NCI-H1105 (cell line): ENCODE results near the gene CDO1.

ENCODE experiments used
- DNase-seq: peaks from one replicate; lab custom pipeline; 2025; lab: John Stamatoyannopoulos, UW

The CDO1 gene

GRCh38 chr5:115816226-115817081 is at the start of gene CDO1:
Gene CDO1, minus strand, starts transcription at chr5:115816659. Its CDS starts 262 bp downstream, at chr5:115816397.
- no peak for DNase-seq

DNA sequence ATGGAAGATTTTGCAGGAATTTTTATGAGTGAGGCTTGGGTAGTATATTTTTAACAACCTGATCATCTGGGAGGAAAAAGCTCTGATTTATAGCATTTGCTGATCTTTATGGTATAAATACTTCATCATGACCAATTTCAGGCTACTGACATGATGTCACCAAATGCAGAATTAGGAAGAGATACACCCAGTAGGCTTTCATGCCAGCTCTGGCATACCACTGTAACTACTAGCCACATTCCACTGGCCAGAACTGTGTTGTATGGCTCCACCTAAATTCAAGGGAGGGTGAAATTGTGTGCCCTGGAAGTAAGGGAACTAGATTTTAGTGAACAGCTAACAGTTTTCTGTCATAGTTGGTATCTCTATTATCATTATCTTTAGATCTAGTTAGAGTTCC is 42.9 kb upstream of the CDO1 start:
- DNase-seq = no peak

DNA sequence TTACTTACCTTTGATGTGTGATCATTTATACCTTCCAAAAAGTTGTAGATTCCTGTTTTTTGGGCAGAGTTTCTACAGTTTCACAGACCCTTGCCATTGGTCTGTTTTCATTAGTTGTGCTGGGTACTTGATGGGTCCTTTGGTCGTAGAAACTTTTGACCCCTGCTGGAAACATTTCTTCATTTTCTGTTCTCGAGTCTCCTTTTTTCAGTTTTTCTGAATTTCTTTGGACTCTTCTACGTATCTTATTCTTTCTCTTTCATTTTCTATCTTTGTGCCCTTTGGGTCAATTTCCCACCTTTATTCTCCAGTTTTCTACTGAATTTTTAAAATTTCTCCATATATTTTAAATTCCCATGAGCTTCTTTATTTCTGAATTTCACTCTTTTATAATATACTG is 41.9 kb upstream of the CDO1 start:
- DNase-seq = no peak

DNA sequence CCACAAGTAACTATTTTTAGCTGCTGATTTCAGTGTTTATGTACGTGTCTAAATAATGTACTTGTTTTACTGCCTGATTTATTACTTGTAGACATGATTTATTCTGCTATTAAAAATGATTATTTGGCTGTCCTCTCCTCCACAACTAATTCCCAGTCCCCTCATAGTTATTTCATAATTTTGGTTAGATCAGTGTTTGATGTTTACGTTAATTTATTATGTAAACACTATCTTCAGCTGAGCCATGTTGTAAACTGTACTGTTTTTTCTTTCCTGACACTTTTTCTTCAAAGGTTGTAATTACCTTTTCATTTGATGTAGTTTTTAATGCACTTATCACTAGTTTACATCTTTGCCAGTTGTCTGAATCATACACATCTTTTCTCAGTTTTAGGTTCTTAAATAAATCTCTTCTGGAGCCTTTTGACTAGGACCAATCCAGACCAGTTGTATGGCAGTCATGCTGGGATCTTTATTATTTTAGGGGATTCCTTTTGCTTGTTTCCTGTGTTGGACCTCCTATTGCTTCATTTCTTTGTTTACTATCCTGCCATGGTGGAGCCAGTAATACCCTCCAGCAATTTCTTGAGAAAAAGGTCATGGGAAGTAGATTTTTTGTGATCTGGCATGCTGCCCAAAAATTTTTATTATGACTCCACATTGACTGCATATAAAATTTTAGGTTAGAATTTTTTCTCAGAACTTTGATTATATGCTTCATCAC is 41.3 kb upstream of the CDO1 start:
- DNase-seq = no peak

GRCh38 chr5:115857057-115857479 is 40.6 kb upstream of the CDO1 start:
- DNase-seq = no peak

DNA sequence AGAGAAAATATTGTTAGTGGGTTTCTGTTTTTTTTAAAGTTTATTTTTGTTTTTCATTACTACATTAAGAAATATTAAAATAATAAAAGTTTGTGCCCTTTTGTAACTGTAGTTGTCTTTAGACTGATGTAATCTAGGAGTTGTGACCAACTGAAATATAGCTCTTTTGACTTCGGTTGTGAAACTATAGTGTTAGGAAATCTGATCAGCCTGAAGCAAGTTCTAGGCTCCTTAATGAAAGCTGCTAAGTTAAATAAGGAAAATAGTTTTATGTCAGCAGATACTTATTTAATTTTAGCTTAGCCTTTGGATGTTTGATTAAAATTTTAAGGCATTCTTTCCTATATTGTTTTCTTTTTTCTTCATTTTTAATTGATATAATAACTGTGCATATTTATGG is 39.5 kb upstream of the CDO1 start:
- no peak for DNase-seq

- no peak for DNase-seq
These were observed 37.7 kb upstream of the CDO1 start for GRCh38 chr5:115854139-115854538.

- DNase-seq = no peak
These were observed 34.4 kb upstream of the CDO1 start for GRCh38 chr5:115850744-115851416.

GRCh38 chr5:115849258-115849798 is 32.9 kb upstream of the CDO1 start:
- no peak for DNase-seq

DNA sequence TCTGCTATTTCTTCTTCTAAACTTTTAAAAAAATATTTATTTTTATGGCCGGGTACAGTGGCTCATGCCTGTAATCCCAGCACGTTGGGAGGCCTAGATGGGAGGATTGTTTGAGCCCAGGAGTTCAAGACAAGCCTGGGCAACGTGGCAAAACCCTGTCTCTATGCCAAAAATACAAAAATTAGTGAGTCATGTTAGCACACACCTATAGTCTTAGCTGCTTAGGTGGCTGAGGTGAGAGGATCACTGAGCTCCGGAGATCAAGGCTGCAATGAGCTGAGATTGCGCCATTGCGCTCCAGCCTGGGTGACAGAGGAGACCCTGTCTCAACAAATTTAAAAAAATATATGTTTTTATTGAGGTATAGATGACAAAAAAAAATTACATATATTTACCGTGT is 30.8 kb upstream of the CDO1 start:
- no peak for DNase-seq

DNA sequence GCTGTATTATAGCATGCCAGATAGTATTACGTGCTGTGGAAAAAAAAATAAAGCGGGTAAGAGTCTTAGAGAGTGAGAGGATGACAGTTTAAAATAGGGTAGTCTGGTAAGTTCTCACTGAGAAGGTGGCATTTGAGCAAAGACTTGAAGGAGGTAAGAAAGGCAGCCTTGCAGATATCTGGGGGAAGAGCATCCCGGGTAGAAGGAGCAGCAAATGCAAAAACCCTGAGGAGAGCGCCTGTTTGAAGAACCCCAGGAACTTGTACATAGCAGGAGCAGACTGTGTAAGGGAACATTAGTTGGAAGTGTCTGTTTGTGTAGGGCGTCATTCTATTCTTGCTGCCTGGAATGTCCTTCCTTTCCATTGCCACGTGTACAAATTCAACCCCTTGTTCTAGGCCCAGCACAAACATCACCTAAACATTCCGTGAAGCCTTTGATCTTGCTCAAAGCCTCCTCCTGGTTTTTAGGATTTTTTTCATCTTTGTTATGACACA is 27.9 kb upstream of the CDO1 start:
- DNase-seq = no peak

GRCh38 chr5:115843444-115844130 is 27.1 kb upstream of the CDO1 start:
- DNase-seq = no peak

GRCh38 chr5:115842952-115843351 is 26.5 kb upstream of the CDO1 start:
- DNase-seq = no peak

- no peak for DNase-seq
These were observed 25.9 kb upstream of the CDO1 start for GRCh38 chr5:115842089-115842935.

DNA sequence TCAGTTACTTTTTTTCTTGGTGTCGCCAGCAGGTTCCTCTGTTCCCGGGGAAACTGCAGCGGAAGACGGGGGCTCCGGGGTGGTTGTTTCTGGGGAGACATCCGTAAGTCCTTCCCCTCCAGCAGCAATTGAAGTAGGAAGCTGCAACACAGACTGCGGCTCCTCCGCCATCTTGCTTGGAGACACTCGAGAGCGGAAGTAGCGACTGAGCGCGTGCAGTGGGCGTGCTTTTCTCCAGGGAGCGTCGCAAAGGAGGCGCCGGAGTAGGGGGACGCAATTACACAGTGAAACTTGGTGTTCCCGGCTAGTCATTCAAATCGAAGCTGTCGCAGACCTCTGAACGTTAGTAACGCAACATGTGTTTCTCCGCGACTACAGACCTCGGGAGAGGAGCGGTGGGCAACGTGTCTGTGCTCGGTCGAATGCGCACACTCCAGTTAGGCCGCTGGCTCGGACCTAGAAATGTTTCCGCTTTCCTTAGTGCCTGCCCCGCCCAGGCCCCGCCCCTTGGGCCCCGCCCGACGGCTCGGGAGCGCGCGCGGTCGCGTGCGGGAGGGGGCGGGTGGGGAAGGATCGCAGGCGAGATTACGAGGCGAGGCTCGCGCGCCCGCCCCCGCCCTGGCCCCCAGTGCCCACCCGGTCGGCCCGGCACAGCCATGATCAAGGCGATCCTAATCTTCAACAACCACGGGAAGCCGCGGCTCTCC is 25.1 kb upstream of the CDO1 start, which contains the start of the genes AP3S1 and ATG12:
TSS of gene AP3S1 (plus strand) at position 554 of the 707 bp plus-strand sequence. CDS start at position 657, 103 bp downstream.
TSS of gene ATG12 (minus strand) at position 184 of the 707 bp plus-strand sequence. CDS start at position 171, 13 bp downstream.
- peak; percentile 67 for DNase-seq

- DNase-seq = no peak
These were observed 24.4 kb upstream of the CDO1 start for GRCh38 chr5:115840873-115841272.

DNA sequence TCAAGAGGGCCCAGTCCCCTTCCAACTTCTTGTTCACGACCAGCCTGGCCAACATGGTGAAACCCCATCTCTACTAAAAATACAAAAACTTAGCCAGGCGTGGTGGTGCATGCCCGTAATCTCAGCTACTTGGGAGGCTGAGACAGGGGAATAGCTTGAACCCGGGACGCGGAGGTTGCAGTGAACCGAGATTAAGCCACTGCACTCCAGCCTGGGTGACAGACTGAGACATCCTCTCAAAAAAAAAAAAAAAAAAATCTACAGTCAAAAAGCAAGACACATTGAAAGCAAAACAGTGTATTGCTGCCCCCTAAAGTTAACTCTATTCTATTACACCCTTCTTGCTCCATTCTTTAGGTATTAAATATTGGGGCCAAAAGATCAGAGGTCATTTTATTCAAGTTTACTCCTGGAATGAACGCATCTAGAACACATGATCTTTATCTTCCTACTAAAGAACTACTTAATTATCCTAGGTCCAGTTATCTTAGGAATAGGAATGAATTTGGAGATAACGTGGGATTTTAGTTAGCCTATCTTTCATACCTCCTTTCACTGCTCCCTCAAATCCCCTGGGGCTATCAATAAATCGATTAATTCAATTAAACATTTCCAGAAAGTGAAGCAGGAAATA is 22.5 kb upstream of the CDO1 start:
- DNase-seq = no peak

GRCh38 chr5:115835481-115835880 is 19.0 kb upstream of the CDO1 start:
- DNase-seq = no peak

DNA sequence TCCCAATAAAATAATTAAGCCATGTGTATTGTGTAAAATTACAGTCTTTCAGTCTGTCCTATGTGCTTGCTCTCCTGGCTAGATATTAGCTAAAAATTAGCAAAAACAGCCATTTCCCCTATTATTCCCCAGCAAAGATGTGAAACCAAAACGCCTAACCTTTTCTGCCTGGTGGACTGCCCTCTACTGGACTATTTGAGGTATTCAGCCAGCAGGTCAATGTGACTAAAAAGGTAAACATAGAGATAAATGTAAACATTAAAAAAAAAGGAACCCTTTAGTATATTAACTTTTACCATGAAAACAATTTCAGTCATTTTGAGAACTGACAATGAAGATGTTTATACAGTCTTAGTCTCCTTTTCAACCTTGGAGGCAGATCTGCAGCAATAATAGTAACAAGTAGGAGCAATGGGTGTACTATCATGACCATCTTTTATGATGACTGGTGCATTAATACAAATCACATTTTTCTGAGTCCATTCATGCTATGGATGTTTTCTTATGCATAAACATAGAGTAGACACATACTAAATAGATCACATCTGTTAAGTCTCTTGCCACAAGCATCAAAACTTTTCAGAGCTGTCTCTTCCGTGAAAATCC is 14.8 kb upstream of the CDO1 start:
- no peak for DNase-seq
